Activated CD4-positive, alpha-beta T cell treated with anti-CD3 and anti-CD28 coated beads, Interleukin-2, amount 10 ng/mL, durations not matched to agents 24 days and 14 days (primary cell): Measurements from ENCODE around the gene ARPC4. TPM values are rescaled to one million over a fixed set of nuclear protein-coding genes. Genes with fewer than 3 reads are reported as not detected.

ENCODE experiments used
- DNase-seq: peaks from one replicate; pipeline ENCODE4 v3.0.0; 2022
- H3K27ac Mint-ChIP-seq: one replicate; pipeline ENCODE4 v1.8.0; 2022; ENCODE audit warnings: mild to moderate bottlenecking, mixed read lengths
- H3K27me3 Mint-ChIP-seq: one replicate; pipeline ENCODE4 v1.8.0; 2022; ENCODE audit warnings: mixed read lengths
- H3K36me3 Mint-ChIP-seq: one replicate; pipeline ENCODE4 v1.8.0; 2022; ENCODE audit warnings: low read depth, mild to moderate bottlenecking, mixed read lengths
- H3K4me1 Mint-ChIP-seq: one replicate; pipeline ENCODE4 v1.8.0; 2021; ENCODE audit warnings: mixed read lengths
- H3K4me3 Mint-ChIP-seq: one replicate; pipeline ENCODE4 v1.8.0; 2022; ENCODE audit warnings: mild to moderate bottlenecking, moderate library complexity, mixed read lengths
- H3K9me3 Mint-ChIP-seq: one replicate; pipeline ENCODE4 v1.8.0; 2021; ENCODE audit warnings: mixed read lengths
- intact Hi-C: fragments of 100-400 bp; cut with micrococcal nuclease; formaldehyde crosslinking; loops from one replicate; pipeline ENCODE4 v1.15.1; 2023
- total RNA-seq: library from RNA; stranded (reverse); gene quantifications from 2 replicates; pipeline ENCODE4 v1.2.3, GENCODE V29; 2022

The ARPC4 gene
- total RNA-seq, 1 donor from 2014 or later: 263 TPM

DNA sequence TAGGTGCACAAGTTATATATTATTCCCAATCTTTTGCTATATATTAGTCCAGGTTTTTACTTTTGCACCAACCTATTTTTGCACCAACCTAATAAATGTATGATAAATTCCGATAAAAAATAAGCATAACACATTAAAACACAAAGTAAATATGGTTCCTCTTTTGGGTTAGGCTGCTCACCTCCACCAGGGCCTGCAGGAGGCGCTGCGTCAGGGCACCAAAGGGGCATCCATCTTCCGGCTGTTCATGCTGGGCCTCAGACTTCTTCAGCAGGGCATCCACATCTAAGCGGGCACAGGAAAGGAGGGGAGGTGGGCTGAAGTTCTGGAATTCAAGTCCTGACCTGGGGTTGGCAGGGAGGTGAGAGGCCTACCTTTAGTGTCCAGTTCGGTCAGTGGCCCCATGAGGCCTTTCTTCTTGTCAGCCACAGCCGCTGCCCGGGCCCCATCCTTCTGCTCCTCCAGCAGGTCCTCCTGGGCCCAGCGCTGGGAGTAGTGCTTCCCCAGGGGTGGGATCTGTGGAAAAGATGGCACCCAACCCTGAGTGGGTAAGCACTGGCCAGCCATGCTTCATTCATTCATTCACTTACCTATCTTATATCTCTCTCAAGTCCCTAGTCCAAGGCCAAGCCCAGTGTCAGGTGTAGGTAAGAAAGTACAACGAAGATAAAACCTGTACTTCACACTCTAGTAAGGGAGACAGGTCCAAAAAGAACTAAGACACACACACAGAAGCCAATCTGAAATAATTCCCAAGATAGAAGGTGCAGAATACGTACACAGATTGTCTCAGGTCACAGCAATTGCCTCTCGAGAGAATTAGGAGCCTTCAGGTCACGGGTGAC lies 5.8 kb upstream of the ARPC4 start:
- DNase-seq: no peak
- H3K36me3 Mint-ChIP-seq: peaks cover 65% of the 10 kb centered on the region
- H3K4me1 Mint-ChIP-seq: peaks cover 53% of the 10 kb centered on the region
- H3K9me3 Mint-ChIP-seq: no peaks in the 10 kb centered on the region
- intact Hi-C loops: loop anchor here (1.0 kb wide), 1 partner anchor 9 kb away; no protein-coding TSS in a partner anchor
- H3K27me3 Mint-ChIP-seq: no peaks in the 10 kb centered on the region
- peak overlapping the region; percentile 85 for H3K27ac Mint-ChIP-seq
- peak overlapping the region; percentile 62 for H3K4me3 Mint-ChIP-seq

DNA sequence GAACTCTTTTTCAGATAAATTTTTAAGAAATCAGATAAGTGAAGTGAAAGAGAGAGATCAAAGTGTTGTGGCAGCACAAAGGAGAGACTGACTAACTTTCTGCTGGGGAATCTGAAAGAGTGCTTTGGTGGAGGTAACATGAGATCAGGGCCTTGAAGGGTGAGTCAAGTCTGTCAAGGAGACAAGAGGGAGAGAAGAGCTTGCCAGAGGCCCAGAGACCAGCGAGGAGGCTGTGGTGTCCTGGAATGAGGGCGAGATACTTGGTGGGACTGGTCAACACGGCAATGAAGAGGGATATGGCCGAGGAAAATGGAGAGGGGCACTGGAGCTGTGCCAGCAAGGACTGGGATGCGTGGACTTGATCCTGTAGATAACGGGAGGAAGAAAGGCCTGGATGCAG lies 5.2 kb upstream of the ARPC4 start:
- intact Hi-C loops: loop anchor here (1.0 kb wide), 1 partner anchor 9 kb away; no protein-coding TSS in a partner anchor
- no peaks in the 10 kb centered on the region for H3K9me3 Mint-ChIP-seq
- no peaks in the 10 kb centered on the region for H3K27me3 Mint-ChIP-seq
- H3K4me1 Mint-ChIP-seq: peaks cover 49% of the 10 kb centered on the region
- peak; percentile 67 for DNase-seq
- peak overlapping the region; percentile 85 for H3K27ac Mint-ChIP-seq
- peak overlapping the region; percentile 62 for H3K4me3 Mint-ChIP-seq
- peaks cover 62% of the 10 kb centered on the region for H3K36me3 Mint-ChIP-seq

DNA sequence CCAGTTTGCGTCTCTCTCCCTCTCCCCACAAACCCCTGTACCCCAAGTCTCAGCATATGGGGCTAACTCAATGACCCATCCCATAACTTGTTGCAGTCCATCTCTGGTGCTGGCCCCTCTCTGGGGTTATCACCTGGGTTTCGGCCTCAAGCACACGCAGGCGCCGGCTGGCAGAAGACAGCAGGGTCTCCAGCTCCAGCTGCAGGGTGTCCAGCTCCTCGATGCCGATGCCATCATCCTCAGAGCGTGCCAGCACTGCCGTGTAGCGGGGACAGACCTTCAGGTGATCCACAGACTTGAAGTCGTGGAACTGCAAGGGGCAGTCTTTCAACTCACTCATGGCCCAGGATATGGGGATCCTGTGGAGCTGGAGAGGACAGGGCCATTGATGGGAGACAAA lies 1.8 kb upstream of the ARPC4 start:
- intact Hi-C loops: no loop called here
- DNase-seq: no peak
- Mint-ChIP-seq H3K9me3 (no peaks in the 10 kb centered on the region), H3K27me3 (no peaks in the 10 kb centered on the region), H3K27ac (no peak overlapping the region), H3K36me3 (peaks cover 59% of the 10 kb centered on the region), H3K4me3 (peak overlapping the region; percentile 94), H3K4me1 (peaks cover 55% of the 10 kb centered on the region)

DNA sequence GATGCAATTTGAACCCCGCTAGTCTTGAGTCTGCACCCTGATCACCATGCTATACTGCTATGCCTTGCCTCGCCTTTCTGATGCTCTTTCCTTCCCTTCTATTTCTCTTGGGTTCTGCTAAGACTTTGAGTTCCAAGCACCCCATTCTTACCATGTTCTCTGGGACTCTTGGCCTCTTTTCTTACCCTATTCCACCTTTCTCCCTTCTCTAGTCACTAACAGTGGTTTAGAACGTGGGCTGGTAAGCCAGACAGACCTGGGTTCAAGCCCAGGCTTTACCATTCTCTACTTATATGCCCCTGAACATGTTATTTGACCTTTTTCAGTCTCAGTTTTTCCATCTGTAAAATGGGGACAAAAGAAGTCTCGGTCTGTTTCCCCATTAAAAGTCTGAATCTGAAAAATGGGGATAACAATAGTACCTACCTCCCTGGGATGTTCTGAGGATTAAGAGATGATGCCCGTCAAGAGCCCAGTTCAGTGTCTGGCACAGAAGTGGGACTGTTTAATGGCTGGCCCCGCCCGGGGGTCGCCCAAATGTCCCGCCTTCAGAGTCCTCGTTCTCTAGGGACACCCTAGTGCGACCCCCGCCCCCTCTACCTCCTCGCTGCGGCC lies 985 bp upstream of the ARPC4 start:
- H3K9me3 Mint-ChIP-seq: no peaks in the 10 kb centered on the region
- DNase-seq: peak; percentile 63
- peak overlapping the region; percentile 94 for H3K4me3 Mint-ChIP-seq
- intact Hi-C loops: loop anchor here (1.0 to 2.0 kb wide), 8 partner anchors 14 to 323 kb away; partner anchors contain the start of genes BRK1, BRPF1, CRELD1 and JAGN1
- peaks cover 50% of the 10 kb centered on the region for H3K4me1 Mint-ChIP-seq
- H3K27me3 Mint-ChIP-seq: no peaks in the 10 kb centered on the region
- peak overlapping the region; percentile 100 for H3K27ac Mint-ChIP-seq
- peaks cover 53% of the 10 kb centered on the region for H3K36me3 Mint-ChIP-seq

DNA sequence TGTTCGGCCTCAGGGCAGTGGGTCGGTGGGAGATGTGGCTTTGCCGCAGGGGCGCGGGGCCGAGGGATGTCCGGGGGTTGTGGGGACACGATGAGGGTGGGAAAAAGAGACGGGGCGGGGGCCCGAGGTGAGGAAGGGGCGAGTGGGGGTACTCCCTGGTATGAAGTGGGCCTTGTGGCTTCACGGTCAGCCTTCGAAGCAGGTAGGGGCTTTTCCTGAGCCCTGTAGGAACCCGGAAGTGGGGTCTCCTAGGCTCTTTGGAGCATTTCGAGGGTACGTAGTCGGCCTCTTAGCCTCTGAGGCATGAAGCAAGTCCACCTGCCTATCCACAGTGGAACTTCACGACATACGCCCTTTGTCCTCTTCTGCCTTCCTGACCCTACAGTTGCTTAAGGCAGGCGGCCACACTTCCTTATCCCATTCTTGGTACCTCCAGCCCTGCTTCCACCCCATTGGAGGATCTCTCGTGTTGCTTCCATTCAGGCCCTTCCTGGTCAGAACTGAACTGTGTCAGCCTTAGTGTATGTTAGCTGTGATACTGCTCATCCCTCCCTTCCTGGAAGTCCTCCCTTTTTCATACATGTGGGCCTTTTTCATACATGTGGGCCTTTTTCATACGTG lies 389 bp downstream of the ARPC4 start:
- Mint-ChIP-seq H3K4me1 (peaks cover 47% of the 10 kb centered on the region), H3K9me3 (no peaks in the 10 kb centered on the region), H3K4me3 (peak overlapping the region; percentile 94), H3K36me3 (peaks cover 58% of the 10 kb centered on the region), H3K27ac (peak overlapping the region; percentile 100), H3K27me3 (no peaks in the 10 kb centered on the region)
- peak; percentile 81 for DNase-seq
- intact Hi-C loops: loop anchor here (1.0 to 2.0 kb wide), 5 partner anchors 15 to 322 kb away; partner anchors contain the start of genes BRK1, CAMK1, CRELD1 and JAGN1

DNA sequence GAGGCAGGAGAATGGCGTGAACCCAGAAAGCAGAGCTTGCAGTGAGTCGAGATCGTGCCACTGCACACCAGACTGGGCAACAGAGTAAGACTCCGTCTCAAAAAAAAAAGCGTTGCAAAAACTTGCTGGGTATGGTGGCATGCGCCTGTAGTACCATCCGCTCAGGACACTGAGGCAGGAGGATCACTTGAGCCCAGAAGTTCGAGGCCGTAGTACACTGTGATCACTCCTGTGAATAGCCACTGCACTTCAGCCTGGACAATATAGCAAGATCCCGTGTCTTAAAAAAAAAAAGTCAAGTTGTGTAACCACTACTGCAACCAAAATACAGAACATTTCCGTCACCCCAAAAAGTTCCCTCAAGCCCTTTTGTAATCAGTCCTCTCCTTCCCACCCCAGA lies 1.5 kb downstream of the ARPC4 start:
- Mint-ChIP-seq H3K27me3 (no peaks in the 10 kb centered on the region), H3K27ac (peak overlapping the region; percentile 100), H3K9me3 (no peaks in the 10 kb centered on the region), H3K36me3 (peaks cover 59% of the 10 kb centered on the region), H3K4me3 (peak overlapping the region; percentile 94), H3K4me1 (peaks cover 43% of the 10 kb centered on the region)
- DNase-seq: no peak
- intact Hi-C loops: no loop called here

DNA sequence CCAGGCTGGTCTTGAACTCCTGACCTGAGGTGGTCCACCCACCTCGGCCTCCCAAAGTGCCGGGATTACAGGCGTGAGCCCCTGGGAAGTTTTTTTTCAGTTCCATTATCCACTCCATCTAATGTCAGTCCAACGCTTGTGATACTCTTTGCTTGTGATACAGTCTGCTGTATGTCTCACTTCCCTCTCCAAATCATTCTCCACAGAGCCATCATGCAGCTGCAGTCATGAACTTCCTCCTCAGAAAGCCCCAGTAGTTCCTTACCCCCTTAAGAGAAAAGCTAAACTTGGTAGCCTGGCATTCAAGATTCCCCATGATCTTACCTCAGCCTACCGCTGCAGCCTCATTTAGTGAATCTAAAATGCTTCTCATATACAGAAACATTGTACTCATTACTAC lies 2.3 kb downstream of the ARPC4 start:
- no peaks in the 10 kb centered on the region for H3K9me3 Mint-ChIP-seq
- peaks cover 41% of the 10 kb centered on the region for H3K4me1 Mint-ChIP-seq
- H3K27ac Mint-ChIP-seq: peak overlapping the region; percentile 27
- no peaks in the 10 kb centered on the region for H3K27me3 Mint-ChIP-seq
- H3K4me3 Mint-ChIP-seq: peak overlapping the region; percentile 57
- peaks cover 59% of the 10 kb centered on the region for H3K36me3 Mint-ChIP-seq
- intact Hi-C loops: no loop called here
- no peak for DNase-seq

DNA sequence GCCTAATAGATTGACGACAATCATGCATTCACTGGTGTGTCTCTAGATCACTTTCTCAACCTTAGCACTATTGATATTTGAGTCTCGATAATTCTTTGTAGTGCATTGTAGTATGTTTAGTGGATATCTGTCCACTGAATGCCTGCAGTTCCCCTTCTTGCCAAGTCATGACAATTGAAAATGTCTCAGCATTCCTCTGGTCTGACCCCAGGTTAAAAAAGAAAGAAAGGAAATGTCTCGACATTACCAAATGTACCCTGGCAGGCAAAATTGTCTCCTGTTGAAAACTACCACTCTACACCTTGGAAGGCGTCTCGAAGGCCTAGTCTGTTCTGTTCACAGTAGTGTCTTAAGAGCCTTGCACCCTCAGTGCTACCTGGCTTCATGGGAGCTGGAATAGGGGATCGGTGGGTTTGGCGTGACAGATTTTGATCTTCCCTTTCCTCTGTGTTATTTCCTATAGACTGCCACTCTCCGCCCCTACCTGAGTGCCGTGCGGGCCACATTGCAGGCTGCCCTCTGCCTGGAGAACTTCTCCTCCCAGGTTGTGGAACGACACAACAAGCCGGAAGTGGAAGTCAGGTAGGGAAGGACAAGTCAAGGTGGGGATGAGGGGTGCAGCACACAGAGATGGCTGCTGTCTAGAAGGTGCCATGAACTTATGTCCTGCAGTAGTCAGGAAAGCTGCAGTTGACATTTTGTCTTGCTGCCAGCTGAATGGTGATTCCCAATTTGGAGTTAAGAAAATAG lies 4.5 kb downstream of the ARPC4 start:
- H3K4me3 Mint-ChIP-seq: no peak overlapping the region
- DNase-seq: no peak
- H3K27ac Mint-ChIP-seq: no peak overlapping the region
- no peaks in the 10 kb centered on the region for H3K27me3 Mint-ChIP-seq
- H3K9me3 Mint-ChIP-seq: no peaks in the 10 kb centered on the region
- peaks cover 62% of the 10 kb centered on the region for H3K36me3 Mint-ChIP-seq
- intact Hi-C loops: no loop called here
- peaks cover 23% of the 10 kb centered on the region for H3K4me1 Mint-ChIP-seq

DNA sequence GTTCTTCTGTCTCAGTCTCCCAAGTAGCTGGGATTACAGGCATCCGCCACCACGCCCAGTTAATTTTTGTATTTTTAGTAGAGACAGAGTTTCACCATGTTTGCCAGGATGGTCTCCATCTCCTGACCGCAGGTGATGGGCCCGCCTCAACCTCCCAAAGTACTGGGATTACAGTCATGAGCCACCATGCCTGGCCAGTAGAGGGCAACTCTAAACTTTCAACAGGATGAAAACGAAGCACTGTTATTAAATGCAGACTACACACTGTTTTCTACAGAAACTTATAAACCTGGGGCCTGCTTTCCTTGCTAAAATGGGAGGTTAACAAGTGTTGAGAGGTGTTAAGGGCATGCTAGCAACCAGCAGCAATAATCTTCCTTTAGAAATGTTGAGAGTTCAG lies 7.6 kb downstream of the ARPC4 start:
- intact Hi-C loops: no loop called here
- Mint-ChIP-seq H3K9me3 (no peaks in the 10 kb centered on the region), H3K4me1 (peaks cover 15% of the 10 kb centered on the region), H3K4me3 (no peak overlapping the region), H3K27ac (no peak overlapping the region), H3K36me3 (peaks cover 74% of the 10 kb centered on the region), H3K27me3 (no peaks in the 10 kb centered on the region)
- DNase-seq: no peak

DNA sequence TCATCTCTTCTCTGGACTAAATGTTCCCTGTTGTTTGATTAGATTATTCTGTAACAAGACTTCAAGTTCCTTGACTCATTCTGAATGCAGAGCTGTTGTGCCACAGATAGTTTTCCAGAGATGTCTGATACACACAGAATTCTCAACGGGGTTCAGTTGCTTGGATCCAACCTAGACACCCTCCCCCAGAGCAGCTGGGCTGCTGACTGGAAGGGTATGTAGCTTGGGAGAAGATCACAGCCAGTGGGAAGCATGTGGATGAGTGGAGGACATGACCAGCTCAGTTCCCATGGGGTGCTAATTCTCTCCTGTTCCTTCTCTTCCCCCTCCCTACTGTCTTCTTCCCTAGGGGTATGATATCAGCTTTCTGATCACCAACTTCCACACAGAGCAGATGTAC lies 10.6 kb downstream of the ARPC4 start:
- Mint-ChIP-seq H3K4me3 (no peak overlapping the region), H3K4me1 (peaks cover 21% of the 10 kb centered on the region), H3K36me3 (peaks cover 77% of the 10 kb centered on the region), H3K9me3 (no peaks in the 10 kb centered on the region), H3K27me3 (no peaks in the 10 kb centered on the region), H3K27ac (no peak overlapping the region)
- DNase-seq: no peak
- intact Hi-C loops: no loop called here

DNA sequence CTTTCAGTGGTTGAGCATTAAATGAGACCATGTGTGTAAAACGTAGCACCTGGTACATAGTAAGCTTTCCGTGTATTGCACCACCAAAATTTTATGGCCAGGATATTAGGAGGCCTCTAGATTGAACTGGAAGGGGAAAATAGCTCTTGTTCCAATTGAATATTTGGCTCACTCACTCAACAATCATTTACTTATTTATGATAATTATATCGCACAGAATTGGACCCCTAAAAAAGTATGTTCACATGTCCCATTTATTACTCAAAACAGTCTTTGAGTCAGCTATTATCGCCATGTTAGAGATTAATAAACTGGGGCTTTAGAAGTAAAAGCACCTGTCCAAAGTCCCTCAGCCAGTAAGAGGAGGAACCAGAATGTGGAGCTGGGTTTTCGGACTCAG lies 12.1 kb downstream of the ARPC4 start:
- Mint-ChIP-seq H3K4me1 (peaks cover 31% of the 10 kb centered on the region), H3K36me3 (peaks cover 73% of the 10 kb centered on the region), H3K4me3 (no peak overlapping the region), H3K27ac (no peak overlapping the region), H3K9me3 (no peaks in the 10 kb centered on the region), H3K27me3 (no peaks in the 10 kb centered on the region)
- DNase-seq: no peak
- intact Hi-C loops: no loop called here

DNA sequence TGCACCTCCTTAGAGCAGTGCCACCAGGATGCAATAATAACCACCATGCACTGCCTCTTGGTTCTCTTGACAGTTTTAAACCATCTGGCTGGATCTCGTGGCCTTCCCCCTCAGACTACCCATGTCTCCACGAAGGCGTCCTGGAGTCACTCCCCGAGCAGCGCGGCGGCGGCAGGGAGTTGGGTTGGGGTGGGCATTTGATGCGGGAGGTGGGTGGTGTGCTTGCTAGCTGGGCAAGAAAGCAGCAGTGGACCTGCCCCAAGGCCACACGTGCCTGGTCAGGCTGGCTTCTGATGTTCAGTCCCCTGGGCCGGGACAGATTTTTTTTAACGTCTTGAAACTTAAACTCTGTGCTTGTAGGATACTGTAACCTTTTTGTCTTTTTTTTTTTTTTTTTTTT lies 13.3 kb downstream of the ARPC4 start:
- Mint-ChIP-seq H3K27me3 (no peaks in the 10 kb centered on the region), H3K4me3 (no peak overlapping the region), H3K27ac (no peak overlapping the region), H3K4me1 (peaks cover 39% of the 10 kb centered on the region), H3K9me3 (no peaks in the 10 kb centered on the region), H3K36me3 (peaks cover 70% of the 10 kb centered on the region)
- intact Hi-C loops: no loop called here
- no peak for DNase-seq

DNA sequence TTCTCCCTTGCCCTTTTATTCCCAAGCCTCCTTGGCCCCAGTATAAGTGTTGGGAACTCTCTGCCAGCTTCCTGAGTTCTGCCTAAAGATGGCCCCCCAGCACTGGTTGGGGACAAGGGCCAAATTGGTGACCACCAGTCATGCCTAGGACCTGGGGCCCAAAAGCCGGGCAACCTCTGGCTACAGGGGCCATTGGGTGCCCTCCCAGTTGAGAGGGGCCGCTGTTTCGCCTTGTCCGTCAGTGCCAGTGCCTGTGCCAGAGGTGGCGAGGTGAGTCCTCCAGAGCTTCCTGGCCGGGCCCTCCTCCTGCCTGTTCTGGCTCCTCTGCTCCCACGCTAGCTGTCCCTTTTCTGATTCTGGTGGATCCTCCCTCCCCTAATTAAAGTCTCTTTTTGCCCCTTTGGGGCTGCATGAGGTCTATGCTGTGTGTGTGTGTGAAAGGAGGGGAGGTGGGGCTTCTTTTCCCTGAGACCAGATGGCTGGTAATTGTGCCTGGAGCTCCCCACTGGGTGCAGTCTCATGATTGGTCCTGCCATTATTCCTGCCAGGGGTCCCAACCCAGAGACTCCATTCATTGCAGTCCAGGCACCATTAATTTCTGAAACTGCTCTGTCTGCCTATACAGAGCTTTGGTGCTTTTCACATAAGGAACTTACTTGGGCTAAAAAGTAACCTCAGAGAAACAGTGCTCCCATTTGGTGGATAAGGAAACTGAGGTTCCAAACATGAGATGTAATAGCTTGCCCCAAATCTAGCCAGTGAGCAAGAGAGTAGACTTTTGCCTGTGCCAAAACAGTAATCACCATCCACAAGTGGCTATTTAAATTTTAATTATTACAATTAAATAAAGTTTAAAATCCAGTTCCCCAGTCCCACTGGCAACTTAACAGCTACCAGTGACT lies 14.1 kb downstream of the ARPC4 start:
- DNase-seq: no peak
- Mint-ChIP-seq H3K27me3 (no peaks in the 10 kb centered on the region), H3K4me3 (no peak overlapping the region), H3K9me3 (no peaks in the 10 kb centered on the region), H3K4me1 (peaks cover 42% of the 10 kb centered on the region), H3K27ac (no peak overlapping the region), H3K36me3 (peaks cover 71% of the 10 kb centered on the region)
- intact Hi-C loops: no loop called here
